RCC 7860 (cell line): ENCODE results near the gene ITGA1.

Source experiments
- DNase-seq: peaks from one replicate; pipeline ENCODE4 v3.0.0-alpha.2; 2015; ENCODE audit warnings: low spot score
- FAIRE-seq: peaks from 2 replicates; lab custom pipeline; 2012; peaks lifted over from hg19 to GRCh38; lab: Jason Lieb, UNC

The ITGA1 gene

GRCh38 chr5:52893105-52893504 lies 105.4 kb downstream of the ITGA1 start:
- FAIRE-seq, result no peak

DNA sequence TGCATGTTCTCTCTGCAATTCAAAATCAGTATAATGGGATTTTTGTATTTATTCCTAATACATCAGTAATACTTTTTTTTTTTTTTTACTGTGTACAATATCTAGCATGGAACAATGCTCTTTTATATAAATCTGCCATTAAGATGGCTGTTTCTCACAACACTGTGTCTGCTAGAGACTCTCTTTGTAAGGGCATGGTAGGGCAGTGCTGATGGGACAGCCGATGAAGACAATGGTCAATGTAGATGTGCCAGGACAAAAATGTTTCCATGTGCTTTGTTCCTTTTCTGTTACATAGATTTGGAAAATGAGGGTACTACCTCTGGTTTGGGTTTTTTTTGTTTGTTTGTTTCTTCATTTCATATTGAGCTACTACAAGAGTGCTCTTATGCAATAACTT lies 106.1 kb downstream of the ITGA1 start:
- no peak for FAIRE-seq
- no peak for DNase-seq

More at GRCh38 chr5:52893105-52893504, 105.4 kb downstream of the ITGA1 start:
- no peak for DNase-seq

GRCh38 chr5:52894451-52894850 lies 106.7 kb downstream of the ITGA1 start:
- no peak for DNase-seq
- FAIRE-seq, result no peak

DNA sequence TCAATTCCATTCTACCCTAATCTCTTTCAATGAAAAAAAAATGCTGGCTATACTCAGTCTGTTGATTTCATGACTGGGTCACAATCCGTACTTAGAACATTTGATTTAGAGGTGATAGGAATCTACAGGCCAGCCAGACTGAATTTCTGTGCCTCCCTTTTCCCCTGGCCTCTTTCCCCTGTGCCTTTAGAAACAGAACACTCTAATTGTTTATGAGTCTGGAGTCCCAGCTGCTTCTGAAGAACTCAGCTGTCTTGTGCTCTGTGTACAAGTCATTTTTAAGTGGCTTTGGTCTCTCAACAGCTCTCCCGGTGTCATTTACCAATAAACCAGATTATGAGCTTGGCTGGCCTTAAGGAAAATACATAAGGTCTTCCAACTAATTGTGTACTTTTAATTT lies 107.4 kb downstream of the ITGA1 start:
- DNase-seq (no peak), FAIRE-seq (no peak)

DNA sequence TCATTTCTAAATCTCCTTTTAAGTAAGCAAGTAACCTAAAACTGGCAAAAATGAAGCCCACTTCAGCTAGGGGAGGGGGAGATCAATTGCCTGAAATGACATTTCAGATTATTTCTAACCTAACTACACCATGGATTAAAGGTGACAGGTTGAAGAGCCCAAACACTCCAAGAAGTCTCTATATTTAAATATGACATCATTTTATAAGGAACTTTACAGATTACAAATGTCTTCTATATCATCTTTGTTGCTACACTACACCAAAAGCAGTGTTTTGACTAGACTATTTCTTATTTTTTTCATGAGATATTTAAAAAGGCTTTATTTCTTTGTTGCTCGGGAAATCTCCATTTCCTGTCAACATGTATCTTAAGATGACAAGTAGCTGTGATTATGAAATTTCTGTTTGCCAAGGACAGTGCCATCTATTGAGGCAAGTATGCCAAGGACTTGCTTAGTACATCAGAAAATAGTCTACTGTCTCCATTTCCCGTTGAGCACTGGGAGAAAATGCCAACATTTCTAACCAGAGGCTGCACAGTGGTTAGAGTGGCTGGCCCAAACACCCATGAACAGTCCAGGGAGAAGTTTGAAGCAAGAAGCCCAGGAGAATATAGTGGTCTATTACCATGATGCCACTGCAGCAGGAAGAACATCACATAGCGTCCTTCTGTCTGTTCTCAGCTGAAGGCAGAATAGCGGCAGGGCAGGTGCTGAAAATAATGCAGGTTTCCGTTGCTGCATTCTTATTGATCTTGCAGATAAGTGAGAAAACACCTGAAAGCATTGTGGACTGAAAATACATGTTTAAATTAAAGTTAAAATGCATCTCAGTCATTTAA lies 108.1 kb downstream of the ITGA1 start:
- DNase-seq (no peak), FAIRE-seq (no peak)

DNA sequence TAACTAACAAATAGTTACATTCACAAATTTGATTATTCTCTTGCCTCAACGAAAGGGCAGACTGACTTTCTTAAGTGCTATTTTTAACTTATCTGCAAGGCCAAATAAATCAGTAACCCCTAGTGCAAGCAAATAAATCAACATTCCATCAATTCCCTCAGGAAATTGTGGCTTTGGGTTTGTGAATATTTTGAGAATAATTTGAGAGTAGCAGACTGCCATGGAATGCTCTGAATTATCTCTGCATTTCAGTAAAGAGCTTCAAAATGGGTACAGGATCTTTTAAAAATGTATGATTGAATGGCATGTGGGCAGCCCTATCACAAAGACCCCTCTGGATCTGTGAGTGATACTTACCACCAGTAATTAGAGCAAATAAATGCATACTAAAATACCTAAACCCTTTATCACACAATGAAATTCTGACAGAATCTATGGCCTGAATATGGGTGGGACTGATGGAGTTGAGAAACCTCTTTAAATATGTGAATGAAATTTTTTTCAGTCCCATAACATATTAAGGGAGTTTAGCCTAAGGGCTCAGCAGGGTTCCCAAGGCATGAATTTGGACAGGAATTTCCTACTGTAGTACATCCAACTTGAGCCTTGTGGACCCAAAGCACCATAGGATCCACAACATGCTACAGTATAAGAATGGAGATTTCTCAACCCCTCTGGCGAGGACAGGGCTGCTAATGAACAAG lies 109.0 kb downstream of the ITGA1 start:
- no peak for DNase-seq
- no peak for FAIRE-seq

DNA sequence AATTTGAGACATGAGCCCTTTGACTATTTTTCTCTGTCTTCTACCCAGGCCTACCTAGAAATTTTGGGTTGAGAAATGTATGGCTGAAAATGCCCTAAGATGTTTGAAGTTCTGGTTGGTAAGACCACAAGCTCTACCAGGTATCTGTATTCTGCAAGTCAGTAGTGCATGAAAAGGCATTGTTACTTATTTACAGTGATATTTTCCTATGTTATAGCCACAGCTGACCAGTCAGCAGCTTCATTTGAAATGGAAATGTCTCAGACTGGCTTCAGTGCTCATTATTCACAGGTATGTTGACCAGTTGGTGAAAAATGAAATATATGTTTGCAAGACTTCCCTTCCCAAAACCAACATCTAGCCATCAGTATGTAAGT lies 109.5 kb downstream of the ITGA1 start:
- no peak for DNase-seq
- FAIRE-seq, result no peak

- DNase-seq (no peak), FAIRE-seq (no peak)
Observed at GRCh38 chr5:52898961-52899680, 111.4 kb downstream of the ITGA1 start.

- FAIRE-seq, result no peak
Observed at GRCh38 chr5:52903142-52903541, 115.4 kb downstream of the ITGA1 start.

DNA sequence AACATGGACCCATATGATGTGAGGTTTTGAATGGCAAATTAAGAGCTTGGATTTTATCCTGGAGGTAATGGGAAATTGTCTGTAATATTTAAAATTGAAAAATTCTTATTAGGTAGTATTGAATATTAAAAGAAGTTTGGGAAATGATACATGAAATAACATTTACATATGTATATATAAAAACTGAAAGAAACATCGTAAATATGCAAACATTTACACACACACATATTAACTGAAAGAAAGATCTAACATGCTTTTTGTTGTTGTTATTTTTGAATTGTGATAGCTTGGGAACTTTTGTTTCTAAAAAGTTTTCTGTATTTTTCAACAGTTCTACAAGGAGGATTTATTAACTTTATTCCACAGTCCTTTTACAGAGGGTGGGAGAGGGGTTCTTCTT lies 118.6 kb downstream of the ITGA1 start:
- no peak for FAIRE-seq
- no peak for DNase-seq

More at GRCh38 chr5:52903142-52903541, 115.4 kb downstream of the ITGA1 start:
- DNase-seq, result no peak

- FAIRE-seq (no peak), DNase-seq (no peak)
Observed at GRCh38 chr5:52906845-52907244, 119.1 kb downstream of the ITGA1 start.

GRCh38 chr5:52909192-52909591 lies 121.5 kb downstream of the ITGA1 start:
- FAIRE-seq (no peak), DNase-seq (no peak)

- FAIRE-seq (no peak), DNase-seq (no peak)
Observed at GRCh38 chr5:52910071-52910470, 122.4 kb downstream of the ITGA1 start.

GRCh38 chr5:52915176-52915875 lies 127.6 kb downstream of the ITGA1 start:
- FAIRE-seq, result peak; percentile 30
- DNase-seq, result peak; percentile 29

- DNase-seq, result no peak
- FAIRE-seq, result no peak
Observed at GRCh38 chr5:52920929-52921328, 133.2 kb downstream of the ITGA1 start.

- FAIRE-seq (peak; percentile 75), DNase-seq (peak; percentile 89)
Observed at GRCh38 chr5:52922384-52922783, 134.7 kb downstream of the ITGA1 start.

DNA sequence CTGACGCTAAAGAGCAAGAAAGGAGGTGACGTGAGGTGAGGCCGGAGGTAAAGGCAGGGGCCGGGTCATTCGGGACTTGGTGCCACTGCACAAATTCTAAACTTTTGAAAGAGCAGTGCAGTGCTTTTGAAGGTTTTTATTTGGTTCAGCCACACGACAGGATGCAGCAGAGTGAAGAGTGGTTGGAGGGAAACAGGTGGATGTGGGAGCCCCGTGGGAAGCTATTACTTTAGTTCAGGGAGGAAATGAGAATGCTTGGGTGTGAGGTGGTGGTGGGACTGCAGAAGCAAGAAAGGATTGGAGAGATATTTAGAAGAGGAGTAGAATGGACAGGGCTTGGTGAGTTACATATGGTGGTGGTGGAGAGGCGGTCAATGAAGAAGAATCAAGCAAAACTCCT lies 136.7 kb downstream of the ITGA1 start:
- FAIRE-seq (no peak), DNase-seq (no peak)

GRCh38 chr5:52925001-52925400 lies 137.3 kb downstream of the ITGA1 start:
- no peak for DNase-seq
- FAIRE-seq, result no peak

DNA sequence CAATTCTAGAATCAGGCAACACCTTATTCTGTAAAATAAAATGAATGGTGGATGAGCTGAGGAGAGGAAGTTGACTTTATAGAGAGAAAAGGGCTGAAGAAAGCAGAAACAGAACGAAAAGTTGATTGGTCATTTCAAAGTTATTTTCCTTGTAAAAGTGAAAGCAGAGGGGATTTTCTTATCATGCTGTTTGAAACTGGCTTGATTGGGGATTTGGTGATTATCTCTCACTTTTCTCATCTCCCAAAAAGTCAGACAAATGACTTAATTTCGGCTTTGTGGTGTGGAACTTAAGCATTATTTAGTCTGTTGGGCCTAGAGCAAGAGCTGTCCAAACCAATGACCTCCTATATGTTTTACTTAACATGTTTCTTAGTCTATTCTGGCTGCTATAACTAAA lies 141.0 kb downstream of the ITGA1 start:
- DNase-seq (no peak), FAIRE-seq (no peak)

DNA sequence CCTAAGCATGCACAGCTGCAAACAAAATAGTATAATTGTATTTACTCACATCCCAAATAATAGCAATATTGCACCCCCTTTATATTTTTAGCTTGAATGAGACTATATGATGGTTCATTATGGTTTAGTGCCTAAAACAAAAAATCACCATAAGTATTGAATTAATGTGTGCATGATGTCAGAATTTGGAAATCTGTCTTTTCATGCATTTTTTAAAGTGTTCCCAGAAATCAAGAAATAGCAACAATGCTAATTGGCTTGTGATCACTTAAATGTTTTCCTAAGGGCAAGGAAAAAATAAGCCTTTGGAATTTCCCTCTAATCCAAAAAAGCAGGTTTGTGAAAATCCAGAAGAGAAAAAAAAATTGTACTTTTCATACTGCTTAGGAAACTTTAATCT lies 150.5 kb downstream of the ITGA1 start:
- DNase-seq, result no peak
- no peak for FAIRE-seq

DNA sequence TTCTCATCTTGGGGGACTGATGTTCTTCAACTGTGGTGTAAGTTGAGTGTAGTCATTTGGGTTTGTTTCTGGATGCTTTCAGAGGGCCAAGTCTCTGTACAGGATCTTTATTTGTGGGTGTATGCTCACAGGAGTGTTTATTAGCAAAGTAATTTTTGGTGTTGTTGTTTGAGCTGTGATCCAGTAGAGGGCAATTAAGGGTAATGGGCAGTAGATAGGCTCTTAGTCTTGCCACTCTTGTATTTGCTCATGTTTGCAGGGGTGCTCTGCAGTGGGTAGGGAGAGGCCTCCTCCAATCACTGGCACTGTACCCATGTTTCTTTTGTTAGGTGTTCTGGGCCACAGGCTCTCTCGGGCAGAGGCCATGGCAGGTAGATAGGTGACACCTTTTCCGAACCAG lies 155.6 kb downstream of the ITGA1 start:
- FAIRE-seq (no peak), DNase-seq (no peak)
